Keratinocyte (primary cell): Measurements from ENCODE around the gene TXK. TPM values are rescaled to one million over a fixed set of nuclear protein-coding genes. Genes with fewer than 3 reads are reported as not detected.

Experiments
- DNase-seq: peaks from one replicate; pipeline ENCODE4 v3.0.0-alpha.2; 2011; ENCODE audit warnings: low read depth, missing footprints, low spot score
- FAIRE-seq: peaks from 2 replicates; lab custom pipeline; 2011; peaks lifted over from hg19 to GRCh38; lab: Jason Lieb, UNC
- H2AFZ ChIP-seq: 2 replicates; pipeline ENCODE4 v1.6.0; 2012; ENCODE audit warnings: low read length, control low read depth, inconsistent platforms; ENCODE audit not compliant: control insufficient read depth
- H3K27ac ChIP-seq: 2 replicates; pipeline ENCODE4 v1.5.1; 2011; ENCODE audit warnings: low read length; ENCODE audit not compliant: control insufficient read depth, insufficient read depth
- H3K27me3 ChIP-seq: 3 replicates; pipeline ENCODE4 v1.6.0; 2011; ENCODE audit warnings: low read length; ENCODE audit not compliant: control insufficient read depth, insufficient read depth; ENCODE audit errors: extremely low read depth
- H3K36me3 ChIP-seq, 2 experiments: 2 replicates in 1 of 2; 3 replicates in 1 of 2; pipeline ENCODE4 v1.5.1; 2011; ENCODE audit warnings: low read length in 2 of 2, mild to moderate bottlenecking in 1 of 2; ENCODE audit not compliant: control insufficient read depth in 2 of 2, insufficient read depth in 2 of 2; ENCODE audit errors: extremely low read depth in 1 of 2
- H3K4me1 ChIP-seq: 3 replicates; pipeline ENCODE4 v1.5.1; 2011; ENCODE audit warnings: low read length; ENCODE audit not compliant: control insufficient read depth, insufficient read depth; ENCODE audit errors: extremely low read depth
- H3K4me2 ChIP-seq: 3 replicates; pipeline ENCODE4 v1.6.0; 2011; ENCODE audit warnings: low read depth, low read length; ENCODE audit not compliant: control insufficient read depth, insufficient read depth; ENCODE audit errors: extremely low read depth
- H3K4me3 ChIP-seq, 3 experiments: fragments of 200-600 bp in 1 of 3; sonication (generic) in 1 of 3; 2 replicates in 2 of 3; 3 replicates in 1 of 3; pipeline ENCODE4 v1.5.1; 2011 to 2016; ENCODE audit warnings: low read length in 3 of 3, mild to moderate bottlenecking in 3 of 3, control low read depth in 2 of 3, inconsistent platforms in 1 of 3, low read depth in 1 of 3, mixed read lengths in 1 of 3, mixed run types in 1 of 3, moderate library complexity in 1 of 3; ENCODE audit not compliant: control insufficient read depth in 2 of 3, insufficient read depth in 2 of 3; ENCODE audit errors: extremely low read depth in 1 of 3
- H3K79me2 ChIP-seq: 2 replicates; pipeline ENCODE4 v1.6.0; 2012; ENCODE audit warnings: low read length; ENCODE audit not compliant: control insufficient read depth, insufficient read depth
- H3K9ac ChIP-seq: 3 replicates; pipeline ENCODE4 v1.6.0; 2011; ENCODE audit warnings: low read length; ENCODE audit not compliant: control insufficient read depth, insufficient read depth; ENCODE audit errors: extremely low read depth
- H3K9me1 ChIP-seq: 3 replicates; pipeline ENCODE4 v1.6.0; 2011; ENCODE audit warnings: low read length; ENCODE audit not compliant: control insufficient read depth, insufficient read depth; ENCODE audit errors: extremely low read depth
- H3K9me3 ChIP-seq: 2 replicates; pipeline ENCODE4 v1.5.1; 2012; ENCODE audit warnings: low read depth, low read length; ENCODE audit not compliant: control insufficient read depth
- H4K20me1 ChIP-seq: 3 replicates; pipeline ENCODE4 v1.6.0; 2011; ENCODE audit warnings: low read length; ENCODE audit not compliant: control insufficient read depth, insufficient read depth; ENCODE audit errors: extremely low read depth
- EZH2 ChIP-seq: IDR thresholded peaks from one replicate; pipeline ENCODE4 v1.6.1; 2012; ENCODE audit warnings: inconsistent platforms, mild to moderate bottlenecking, low read length, moderate library complexity
- dilution Hi-C: fragments of 300-500 bp; cut with MboI; formaldehyde crosslinking; loops from one replicate; pipeline ENCODE4 v1.7.0; 2020; ENCODE audit warnings: low sequenced_read_pairs; ENCODE audit not compliant: extremely low pct_ligation_motif_present
- polyA plus RNA-seq, 5 experiments: library from polyadenylated mRNA; depleted of rRNA in 3 of 5; stranded (reverse) in 3 of 5; stranded (forward) in 1 of 5; unstranded in 1 of 5; fragments of >200 nt; gene quantifications; 1 replicate in 1 of 5; 2 replicates in 3 of 5; 3 replicates in 1 of 5; pipeline versions ENCODE4 v1.2.1 to v1.2.3, GENCODE V29; 2011 to 2012; ENCODE audit warnings: missing spikeins in 2 of 5, low read depth in 1 of 5, low replicate concordance in 1 of 5
- TF ChIP-seq, protein P1 (sequence below), 3 experiments: IDR thresholded peaks in 1 of 3; conservative IDR thresholded peaks in 1 of 3; optimal IDR thresholded peaks in 1 of 3; 2 replicates in 2 of 3; 3 replicates in 1 of 3; pipeline versions ENCODE3 to v1.5.1; 2011; ENCODE audit warnings: low read length in 3 of 3, mild to moderate bottlenecking in 3 of 3, moderate library complexity in 2 of 3, control low read depth in 1 of 3, inconsistent platforms in 1 of 3; ENCODE audit not compliant: insufficient read depth in 2 of 3; ENCODE audit errors: extremely low read depth in 1 of 3

The TXK gene
- polyA plus RNA-seq, 1 donor (not counting 4 experiments of a cell fraction or from before 2014, with no cell fraction given): 0.12 TPM

DNA sequence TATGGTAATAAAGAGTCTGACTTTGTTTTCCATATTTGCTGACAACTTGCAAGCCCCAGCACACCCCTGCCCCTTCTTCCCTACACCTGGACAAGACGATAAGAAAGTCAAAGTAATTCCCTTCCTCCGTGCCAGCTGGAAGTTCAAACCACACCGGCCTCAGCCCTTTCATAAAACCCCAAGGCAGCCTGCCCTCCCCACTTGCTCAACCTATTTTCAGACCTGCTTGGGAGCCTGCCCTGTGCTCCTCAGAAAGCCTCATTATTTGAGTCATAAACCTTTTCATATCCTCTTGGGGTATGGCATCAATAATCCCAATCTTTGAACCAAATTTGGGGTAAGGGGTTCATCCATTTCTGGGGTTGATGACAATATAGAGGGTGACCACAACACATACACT lies 88.0 kb downstream of the TXK start:
- FAIRE-seq: no peak
- dilution Hi-C loops: no loop called here
- H3K4me1 ChIP-seq: peaks cover 2% of the 10 kb centered on the region
- no peak overlapping the region for H3K4me3 ChIP-seq
- H3K27ac ChIP-seq: no peak overlapping the region
- no peaks in the 10 kb centered on the region for H3K9me1 ChIP-seq
- no peaks in the 10 kb centered on the region for H3K79me2 ChIP-seq
- H3K4me2 ChIP-seq: no peak overlapping the region
- no peak for TF ChIP-seq EZH2
- TF ChIP-seq, protein P1, sequence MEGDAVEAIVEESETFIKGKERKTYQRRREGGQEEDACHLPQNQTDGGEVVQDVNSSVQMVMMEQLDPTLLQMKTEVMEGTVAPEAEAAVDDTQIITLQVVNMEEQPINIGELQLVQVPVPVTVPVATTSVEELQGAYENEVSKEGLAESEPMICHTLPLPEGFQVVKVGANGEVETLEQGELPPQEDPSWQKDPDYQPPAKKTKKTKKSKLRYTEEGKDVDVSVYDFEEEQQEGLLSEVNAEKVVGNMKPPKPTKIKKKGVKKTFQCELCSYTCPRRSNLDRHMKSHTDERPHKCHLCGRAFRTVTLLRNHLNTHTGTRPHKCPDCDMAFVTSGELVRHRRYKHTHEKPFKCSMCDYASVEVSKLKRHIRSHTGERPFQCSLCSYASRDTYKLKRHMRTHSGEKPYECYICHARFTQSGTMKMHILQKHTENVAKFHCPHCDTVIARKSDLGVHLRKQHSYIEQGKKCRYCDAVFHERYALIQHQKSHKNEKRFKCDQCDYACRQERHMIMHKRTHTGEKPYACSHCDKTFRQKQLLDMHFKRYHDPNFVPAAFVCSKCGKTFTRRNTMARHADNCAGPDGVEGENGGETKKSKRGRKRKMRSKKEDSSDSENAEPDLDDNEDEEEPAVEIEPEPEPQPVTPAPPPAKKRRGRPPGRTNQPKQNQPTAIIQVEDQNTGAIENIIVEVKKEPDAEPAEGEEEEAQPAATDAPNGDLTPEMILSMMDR (optimal IDR thresholded peaks at IDR 0.05 in 1 of 3, IDR thresholded peaks at IDR 0.05 in 1 of 3, conservative IDR thresholded peaks at IDR 0.05 in 1 of 3; ENCODE audit: extremely low read depth in 1 of 3, insufficient read depth in 2 of 3, low read length in 3 of 3): no peak
- no peaks in the 10 kb centered on the region for H3K36me3 ChIP-seq
- no peaks in the 10 kb centered on the region for H4K20me1 ChIP-seq
- no peak overlapping the region for H3K9ac ChIP-seq
- no peak overlapping the region for H2AFZ ChIP-seq
- no peaks in the 10 kb centered on the region for H3K9me3 ChIP-seq
- DNase-seq: no peak
- H3K27me3 ChIP-seq: no peaks in the 10 kb centered on the region

DNA sequence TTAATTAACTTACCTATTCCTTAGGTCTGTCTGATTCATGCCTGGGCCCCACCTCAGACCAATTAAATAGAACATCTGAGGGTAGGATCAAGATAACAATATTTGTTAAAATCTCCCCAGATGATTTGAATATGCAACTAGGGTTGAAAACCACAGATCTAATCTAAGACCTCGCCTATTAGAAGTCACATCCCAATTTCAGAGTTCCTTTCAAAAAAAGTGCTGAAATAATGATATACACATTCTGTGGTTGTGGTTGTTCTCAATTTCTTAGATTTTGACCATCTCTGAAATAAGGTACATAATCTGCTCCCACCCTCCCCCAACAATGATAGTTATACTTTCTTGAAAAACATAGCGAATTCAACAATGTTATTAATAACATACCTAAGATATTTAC lies 89.8 kb downstream of the TXK start:
- Histone ChIP-seq H2AFZ (no peak overlapping the region), H3K36me3 (no peaks in the 10 kb centered on the region), H3K27me3 (no peaks in the 10 kb centered on the region), H3K4me1 (no peaks in the 10 kb centered on the region), H4K20me1 (no peaks in the 10 kb centered on the region), H3K9ac (no peak overlapping the region), H3K4me3 (no peak overlapping the region), H3K9me1 (no peaks in the 10 kb centered on the region), H3K9me3 (no peaks in the 10 kb centered on the region), H3K4me2 (no peak overlapping the region), H3K27ac (no peak overlapping the region), H3K79me2 (no peaks in the 10 kb centered on the region)
- FAIRE-seq: no peak
- TF ChIP-seq EZH2: no peak
- TF ChIP-seq, protein P1 (optimal IDR thresholded peaks at IDR 0.05 in 1 of 3, IDR thresholded peaks at IDR 0.05 in 1 of 3, conservative IDR thresholded peaks at IDR 0.05 in 1 of 3; ENCODE audit: extremely low read depth in 1 of 3, insufficient read depth in 2 of 3, low read length in 3 of 3): no peak
- no peak for DNase-seq
- dilution Hi-C loops: no loop called here
